ENCODE results near the gene MDFIC.

The MDFIC gene

DNA sequence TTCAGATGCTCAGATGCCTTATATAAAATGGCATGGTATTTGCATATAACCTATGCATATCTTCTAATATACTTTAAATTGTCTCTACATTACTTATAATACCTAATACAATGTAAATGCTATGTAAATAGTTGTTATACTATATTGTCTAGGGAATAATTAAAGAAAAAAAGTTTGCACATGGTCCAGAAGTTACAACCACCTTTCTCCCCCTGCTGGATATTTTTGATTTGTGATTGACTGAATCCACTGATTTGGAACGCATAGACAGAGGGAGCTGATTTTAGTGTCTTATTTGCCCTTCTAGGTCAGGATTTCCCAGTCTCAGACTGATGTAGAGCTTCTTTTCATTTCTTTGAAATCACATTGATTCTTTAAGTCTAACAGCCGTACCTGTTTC is 31.8 kb downstream of the MDFIC start:
- Mint-ChIP-seq H3K27ac (no peak overlapping the region), H3K4me3 (no peak overlapping the region), H3K36me3 (ENCODE audit: low read depth) (peaks cover 36% of the 10 kb centered on the region), H3K9me3 (no peaks in the 10 kb centered on the region), H3K4me1 (ENCODE audit: low read depth) (peaks cover 57% of the 10 kb centered on the region), H3K27me3 (no peaks in the 10 kb centered on the region)

DNA sequence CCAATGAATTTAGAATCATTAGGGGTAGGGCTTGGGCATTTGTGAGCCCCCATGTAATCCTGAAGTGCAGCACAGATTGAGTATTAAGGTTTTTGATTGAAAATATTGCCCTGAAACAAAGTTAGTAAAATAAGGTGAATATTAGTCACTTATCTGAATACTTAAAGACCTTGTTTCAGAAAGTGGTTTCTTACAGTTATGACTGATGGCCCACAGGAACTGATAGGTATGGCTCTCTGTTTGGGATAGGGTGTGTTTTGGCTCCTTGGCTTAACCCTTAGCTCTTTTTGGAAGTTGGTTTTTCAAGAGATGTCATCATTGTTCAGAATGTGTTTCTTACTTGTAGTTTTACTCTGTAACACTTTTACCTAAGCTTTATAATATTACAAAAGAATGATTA is 34.8 kb downstream of the MDFIC start:
- Mint-ChIP-seq H3K4me1 (ENCODE audit: low read depth) (peaks cover 64% of the 10 kb centered on the region), H3K27ac (no peak overlapping the region), H3K27me3 (no peaks in the 10 kb centered on the region), H3K36me3 (ENCODE audit: low read depth) (peaks cover 33% of the 10 kb centered on the region), H3K4me3 (no peak overlapping the region), H3K9me3 (no peaks in the 10 kb centered on the region)

DNA sequence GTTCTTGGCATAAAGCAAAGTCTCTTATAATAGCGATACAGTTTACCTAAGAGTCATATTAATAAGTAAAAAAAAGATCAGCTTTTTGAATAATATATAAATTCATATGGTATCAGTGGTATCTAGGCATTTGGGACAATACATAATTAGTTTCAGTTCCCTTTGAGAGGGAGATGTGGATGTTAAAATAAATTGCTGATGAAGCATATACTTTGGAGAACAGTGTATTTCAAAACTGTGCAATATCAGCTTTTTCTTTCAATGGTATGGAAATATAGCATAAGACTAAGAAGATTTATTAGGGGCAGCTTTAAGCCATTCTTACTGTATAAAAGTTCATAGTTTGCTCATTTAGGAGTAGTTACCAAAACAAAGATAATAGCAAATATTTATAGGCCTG is 35.5 kb downstream of the MDFIC start:
- no peak overlapping the region for H3K4me3 Mint-ChIP-seq
- no peak overlapping the region for H3K27ac Mint-ChIP-seq
- peaks cover 34% of the 10 kb centered on the region for H3K36me3 Mint-ChIP-seq (ENCODE audit: low read depth)
- H3K4me1 Mint-ChIP-seq (ENCODE audit: low read depth), result peaks cover 69% of the 10 kb centered on the region
- H3K27me3 Mint-ChIP-seq, result no peaks in the 10 kb centered on the region
- no peaks in the 10 kb centered on the region for H3K9me3 Mint-ChIP-seq

DNA sequence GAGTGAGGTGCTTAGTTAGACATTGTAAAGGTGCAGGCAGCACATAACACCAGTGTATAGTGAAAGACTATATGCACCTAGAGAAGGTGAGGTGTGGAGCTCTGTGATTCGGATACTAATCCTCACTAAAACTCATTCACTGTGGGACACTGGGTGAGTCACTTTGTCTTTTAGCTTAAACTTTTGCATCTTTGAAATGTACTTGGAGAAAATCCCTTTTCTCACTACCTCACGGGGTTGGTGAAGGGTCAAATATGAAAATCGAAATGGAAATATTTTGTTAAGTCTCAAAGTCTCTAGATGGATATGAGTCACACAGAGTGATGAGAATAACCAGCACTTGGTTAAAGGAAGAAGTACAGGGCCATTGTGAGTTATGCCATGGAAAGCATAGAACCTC is 38.0 kb downstream of the MDFIC start:
- Mint-ChIP-seq H3K4me3 (no peak overlapping the region), H3K27ac (peak overlapping the region; percentile 50), H3K36me3 (ENCODE audit: low read depth) (peaks cover 28% of the 10 kb centered on the region), H3K4me1 (ENCODE audit: low read depth) (peaks cover 66% of the 10 kb centered on the region), H3K27me3 (no peaks in the 10 kb centered on the region), H3K9me3 (no peaks in the 10 kb centered on the region)

DNA sequence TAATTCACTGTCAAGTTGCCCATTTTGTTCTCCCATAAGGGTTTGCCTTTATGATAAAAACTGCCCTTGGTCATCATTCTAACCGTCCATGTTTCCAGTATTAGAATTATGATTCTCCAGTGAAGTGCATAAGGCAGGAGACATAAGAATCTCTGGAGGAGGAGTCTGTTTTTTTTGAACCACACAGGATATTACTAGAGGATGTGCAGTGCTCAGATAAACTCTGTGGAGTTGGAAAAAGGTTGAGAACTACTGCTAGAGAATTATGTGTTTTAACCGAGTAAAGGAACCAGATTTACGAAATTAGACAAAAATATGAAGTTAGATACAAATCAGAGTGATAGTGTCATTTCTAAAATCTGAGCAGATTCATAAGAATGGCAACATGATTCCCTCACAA is 40.5 kb downstream of the MDFIC start:
- Mint-ChIP-seq H3K4me3 (no peak overlapping the region), H3K27ac (peak overlapping the region; percentile 4), H3K4me1 (ENCODE audit: low read depth) (peaks cover 59% of the 10 kb centered on the region), H3K27me3 (no peaks in the 10 kb centered on the region), H3K36me3 (ENCODE audit: low read depth) (peaks cover 38% of the 10 kb centered on the region), H3K9me3 (no peaks in the 10 kb centered on the region)

DNA sequence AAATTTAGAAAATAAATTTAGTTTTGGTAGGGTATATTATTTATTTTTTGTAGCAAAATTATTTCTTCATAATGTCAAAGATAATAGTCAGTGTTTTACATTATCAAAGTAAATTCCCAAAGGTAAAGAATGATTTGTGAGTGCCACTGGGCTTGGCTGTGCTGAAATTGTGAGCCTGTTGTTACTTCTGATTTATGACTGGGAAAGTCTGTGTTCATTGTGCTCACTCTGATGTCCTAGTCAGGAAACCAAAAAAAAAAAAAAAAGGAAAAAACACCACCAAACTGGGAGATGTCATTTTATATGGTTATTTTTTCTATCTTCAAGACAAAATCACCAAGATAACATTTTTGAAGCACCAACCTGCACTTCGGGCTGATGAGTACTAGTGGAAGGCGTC is 44.3 kb downstream of the MDFIC start:
- peaks cover 49% of the 10 kb centered on the region for H3K4me1 Mint-ChIP-seq (ENCODE audit: low read depth)
- H3K27me3 Mint-ChIP-seq, result no peaks in the 10 kb centered on the region
- no peak overlapping the region for H3K27ac Mint-ChIP-seq
- peaks cover 30% of the 10 kb centered on the region for H3K36me3 Mint-ChIP-seq (ENCODE audit: low read depth)
- H3K9me3 Mint-ChIP-seq, result no peaks in the 10 kb centered on the region
- no peak overlapping the region for H3K4me3 Mint-ChIP-seq

DNA sequence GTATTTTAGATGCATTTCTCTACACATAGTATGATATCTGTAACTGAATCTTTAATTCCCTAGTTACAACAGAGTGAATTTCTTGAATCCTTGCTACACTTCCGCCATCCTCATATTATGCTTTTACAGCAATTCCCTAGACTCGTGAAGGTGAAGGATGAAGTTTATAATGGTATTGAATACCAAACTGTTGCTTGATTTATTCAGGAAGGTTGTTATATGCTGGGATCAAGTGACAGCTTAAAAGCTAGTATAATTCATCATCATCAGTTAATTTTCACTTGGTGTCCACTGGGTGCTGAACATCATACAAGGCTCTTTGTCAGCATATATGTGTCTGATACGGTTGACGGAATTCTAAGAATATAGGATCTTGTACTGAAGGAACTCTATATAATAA is 47.2 kb downstream of the MDFIC start:
- Mint-ChIP-seq H3K9me3 (no peaks in the 10 kb centered on the region), H3K27me3 (no peaks in the 10 kb centered on the region), H3K36me3 (ENCODE audit: low read depth) (peaks cover 34% of the 10 kb centered on the region), H3K27ac (no peak overlapping the region), H3K4me1 (ENCODE audit: low read depth) (peaks cover 59% of the 10 kb centered on the region), H3K4me3 (no peak overlapping the region)

DNA sequence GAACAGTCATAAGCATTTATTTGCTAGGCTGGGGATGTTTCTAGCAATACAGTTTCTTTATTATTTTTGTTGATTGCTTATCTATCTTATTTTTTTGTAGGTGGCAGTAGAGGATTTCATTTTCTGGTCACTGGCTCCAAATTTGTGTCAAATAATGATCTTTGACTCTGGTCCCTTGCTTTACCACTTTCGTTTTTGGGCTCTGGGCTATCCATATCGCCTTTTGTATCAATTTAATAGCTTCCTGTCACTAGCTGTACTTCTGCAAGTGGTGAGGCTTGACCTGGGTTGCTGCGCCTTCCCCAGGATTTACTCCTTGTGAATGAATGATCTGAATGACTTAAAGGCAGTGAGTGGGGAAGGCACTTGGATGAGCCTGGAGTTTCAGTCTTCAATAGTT is 48.4 kb downstream of the MDFIC start:
- Mint-ChIP-seq H3K36me3 (ENCODE audit: low read depth) (peaks cover 31% of the 10 kb centered on the region), H3K4me3 (no peak overlapping the region), H3K4me1 (ENCODE audit: low read depth) (peaks cover 64% of the 10 kb centered on the region), H3K27ac (peak overlapping the region; percentile 26), H3K9me3 (no peaks in the 10 kb centered on the region), H3K27me3 (no peaks in the 10 kb centered on the region)

DNA sequence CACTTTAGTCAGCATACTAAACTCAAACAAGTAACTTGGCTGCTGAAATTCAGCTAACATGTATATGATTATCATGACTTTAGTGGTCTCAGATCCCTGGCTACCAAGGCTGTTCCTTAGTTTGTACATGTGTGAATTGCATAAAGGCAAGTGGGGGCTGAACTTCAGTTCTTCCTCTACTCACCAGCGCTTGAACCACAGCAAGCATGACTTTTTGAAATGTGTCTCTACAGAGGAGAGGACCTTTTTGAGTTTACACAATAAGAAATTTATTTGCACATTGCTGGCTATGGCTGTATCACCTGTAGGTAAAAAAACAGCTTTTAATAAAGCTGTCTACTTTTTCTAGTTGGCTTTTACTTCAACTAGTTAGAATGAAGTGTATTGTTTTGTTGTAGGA is 48.8 kb downstream of the MDFIC start:
- Mint-ChIP-seq H3K4me1 (ENCODE audit: low read depth) (peaks cover 64% of the 10 kb centered on the region), H3K27me3 (no peaks in the 10 kb centered on the region), H3K27ac (peak overlapping the region; percentile 26), H3K36me3 (ENCODE audit: low read depth) (peaks cover 29% of the 10 kb centered on the region), H3K4me3 (no peak overlapping the region), H3K9me3 (no peaks in the 10 kb centered on the region)

DNA sequence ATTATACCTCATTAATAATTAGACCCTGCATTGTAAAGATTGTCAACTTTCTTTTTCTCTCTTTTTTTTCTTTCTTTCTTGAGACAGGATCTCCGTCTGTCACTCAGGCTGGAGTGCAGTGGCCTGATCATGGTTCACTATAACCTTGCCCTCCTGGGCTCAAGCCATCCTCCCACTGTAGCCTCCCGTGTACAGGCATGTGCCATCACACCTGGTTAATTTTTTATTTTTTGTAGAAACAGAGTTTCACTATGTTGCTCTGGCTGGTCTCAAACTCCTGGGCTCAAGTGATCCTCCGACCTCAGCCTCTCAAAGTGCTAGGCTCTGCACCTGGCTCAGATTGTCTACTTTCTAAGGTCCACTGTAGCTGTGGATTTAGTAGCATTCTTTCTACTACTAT is 50.7 kb downstream of the MDFIC start:
- Mint-ChIP-seq H3K4me3 (no peak overlapping the region), H3K9me3 (no peaks in the 10 kb centered on the region), H3K27me3 (no peaks in the 10 kb centered on the region), H3K36me3 (ENCODE audit: low read depth) (peaks cover 27% of the 10 kb centered on the region), H3K4me1 (ENCODE audit: low read depth) (peaks cover 57% of the 10 kb centered on the region), H3K27ac (no peak overlapping the region)

DNA sequence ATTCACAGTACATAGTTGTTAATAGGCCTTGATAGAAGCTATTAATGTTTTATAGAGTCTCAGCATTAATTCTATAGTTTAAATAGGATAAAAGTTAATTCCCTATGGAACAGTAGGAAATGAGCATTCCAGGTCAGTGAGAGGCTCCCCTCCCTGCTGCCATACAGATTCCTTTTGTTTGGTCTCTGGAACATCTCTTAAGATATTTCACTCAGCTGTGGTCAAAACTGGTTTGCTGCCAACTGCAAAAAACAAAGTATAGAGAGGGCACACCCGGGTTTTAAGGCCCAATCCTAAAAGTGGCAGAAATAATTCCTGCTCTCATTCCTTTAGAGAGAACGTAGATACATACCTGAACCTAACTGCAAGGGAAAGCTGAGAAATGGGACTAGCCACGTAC is 51.3 kb downstream of the MDFIC start:
- peaks cover 59% of the 10 kb centered on the region for H3K4me1 Mint-ChIP-seq (ENCODE audit: low read depth)
- H3K36me3 Mint-ChIP-seq (ENCODE audit: low read depth), result peaks cover 30% of the 10 kb centered on the region
- H3K9me3 Mint-ChIP-seq, result no peaks in the 10 kb centered on the region

DNA sequence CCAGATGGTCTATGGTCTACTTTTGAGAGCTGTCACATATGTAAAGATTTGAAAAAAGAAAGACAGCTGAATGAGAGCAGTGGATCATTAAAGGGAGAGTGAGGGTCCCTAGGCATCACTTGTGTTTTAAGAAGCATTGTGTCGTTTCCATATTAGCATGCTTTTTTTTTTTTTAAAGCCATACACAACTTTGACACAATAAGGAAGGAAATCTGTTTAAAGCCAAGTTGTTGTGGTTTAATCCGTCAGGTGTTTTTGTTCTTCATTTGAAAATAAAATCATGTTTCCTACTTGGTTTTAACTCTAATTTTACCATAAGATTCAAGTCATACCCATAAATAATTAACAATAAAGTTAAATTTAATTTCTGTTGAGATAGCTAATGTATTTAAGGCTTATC is 53.5 kb downstream of the MDFIC start:
- no peaks in the 10 kb centered on the region for H3K9me3 Mint-ChIP-seq
- no peak overlapping the region for H3K27ac Mint-ChIP-seq
- H3K27me3 Mint-ChIP-seq, result no peaks in the 10 kb centered on the region
- peaks cover 39% of the 10 kb centered on the region for H3K36me3 Mint-ChIP-seq (ENCODE audit: low read depth)
- H3K4me3 Mint-ChIP-seq, result no peak overlapping the region
- peaks cover 56% of the 10 kb centered on the region for H3K4me1 Mint-ChIP-seq (ENCODE audit: low read depth)

More for the DNA sequence above, 51.3 kb downstream of the MDFIC start:
- Mint-ChIP-seq H3K27me3 (no peaks in the 10 kb centered on the region), H3K27ac (no peak overlapping the region), H3K4me3 (no peak overlapping the region)

DNA sequence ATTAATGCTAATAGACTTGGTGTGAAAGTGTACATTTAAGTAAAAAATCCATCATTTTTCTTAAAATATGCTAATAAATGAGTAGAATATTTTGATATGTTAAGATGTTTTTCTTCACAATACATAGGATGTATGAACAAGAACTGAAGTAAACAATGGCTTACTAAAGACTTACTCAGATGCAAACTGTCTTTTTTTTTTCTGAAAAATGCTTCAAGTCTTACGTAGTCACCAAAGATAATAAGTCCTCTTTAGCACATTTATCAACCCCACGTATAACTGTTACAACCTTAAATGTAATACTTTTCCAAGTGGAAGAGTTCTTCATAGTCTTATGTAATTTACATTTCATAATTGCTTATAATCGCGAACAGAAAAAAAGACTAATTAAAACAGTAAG is 54.8 kb downstream of the MDFIC start:
- Mint-ChIP-seq H3K4me3 (no peak overlapping the region), H3K27me3 (no peaks in the 10 kb centered on the region), H3K4me1 (ENCODE audit: low read depth) (peaks cover 48% of the 10 kb centered on the region), H3K27ac (no peak overlapping the region), H3K9me3 (no peaks in the 10 kb centered on the region), H3K36me3 (ENCODE audit: low read depth) (peaks cover 47% of the 10 kb centered on the region)

DNA sequence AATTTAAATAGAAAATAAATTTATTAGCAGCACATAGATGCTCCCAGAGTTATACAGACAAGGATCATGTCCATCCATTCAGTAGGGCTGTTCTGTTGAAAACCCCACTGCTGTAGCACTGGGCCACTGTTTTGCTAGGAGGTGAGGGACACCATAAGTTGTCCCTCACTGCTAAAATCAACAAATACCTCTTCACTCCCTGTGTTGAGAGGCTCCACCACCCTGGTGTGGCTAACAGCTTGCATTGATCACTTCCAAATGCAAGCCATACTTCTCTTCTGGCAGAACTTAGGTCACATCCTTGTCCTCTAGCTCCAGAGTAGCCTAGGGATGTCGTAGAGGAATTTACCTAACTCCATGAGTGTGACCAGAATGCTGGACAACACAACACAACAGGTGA is 55.4 kb downstream of the MDFIC start:
- peaks cover 47% of the 10 kb centered on the region for H3K4me1 Mint-ChIP-seq (ENCODE audit: low read depth)
- H3K9me3 Mint-ChIP-seq, result no peaks in the 10 kb centered on the region
- H3K4me3 Mint-ChIP-seq, result no peak overlapping the region
- H3K27ac Mint-ChIP-seq, result no peak overlapping the region
- H3K36me3 Mint-ChIP-seq (ENCODE audit: low read depth), result peaks cover 53% of the 10 kb centered on the region
- H3K27me3 Mint-ChIP-seq, result no peaks in the 10 kb centered on the region

DNA sequence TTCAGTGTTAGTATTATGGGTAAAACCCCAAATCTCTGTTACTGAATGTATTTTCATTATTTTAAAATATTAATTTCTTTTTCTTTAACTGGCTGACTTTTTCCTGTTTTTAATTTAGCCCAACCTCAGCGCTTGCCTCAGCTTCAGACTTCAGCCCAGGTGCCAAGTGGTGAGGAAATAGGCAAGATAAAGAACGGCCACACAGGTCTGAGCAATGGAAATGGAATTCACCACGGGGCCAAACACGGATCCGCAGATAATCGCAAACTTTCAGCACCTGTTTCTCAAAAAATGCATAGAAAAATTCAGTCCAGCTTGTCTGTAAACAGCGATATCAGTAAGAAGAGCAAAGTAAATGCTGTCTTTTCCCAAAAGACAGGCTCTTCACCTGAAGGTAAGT is 57.5 kb downstream of the MDFIC start:
- H3K36me3 Mint-ChIP-seq (ENCODE audit: low read depth), result peaks cover 58% of the 10 kb centered on the region
- no peak overlapping the region for H3K4me3 Mint-ChIP-seq
- H3K27me3 Mint-ChIP-seq, result no peaks in the 10 kb centered on the region

DNA sequence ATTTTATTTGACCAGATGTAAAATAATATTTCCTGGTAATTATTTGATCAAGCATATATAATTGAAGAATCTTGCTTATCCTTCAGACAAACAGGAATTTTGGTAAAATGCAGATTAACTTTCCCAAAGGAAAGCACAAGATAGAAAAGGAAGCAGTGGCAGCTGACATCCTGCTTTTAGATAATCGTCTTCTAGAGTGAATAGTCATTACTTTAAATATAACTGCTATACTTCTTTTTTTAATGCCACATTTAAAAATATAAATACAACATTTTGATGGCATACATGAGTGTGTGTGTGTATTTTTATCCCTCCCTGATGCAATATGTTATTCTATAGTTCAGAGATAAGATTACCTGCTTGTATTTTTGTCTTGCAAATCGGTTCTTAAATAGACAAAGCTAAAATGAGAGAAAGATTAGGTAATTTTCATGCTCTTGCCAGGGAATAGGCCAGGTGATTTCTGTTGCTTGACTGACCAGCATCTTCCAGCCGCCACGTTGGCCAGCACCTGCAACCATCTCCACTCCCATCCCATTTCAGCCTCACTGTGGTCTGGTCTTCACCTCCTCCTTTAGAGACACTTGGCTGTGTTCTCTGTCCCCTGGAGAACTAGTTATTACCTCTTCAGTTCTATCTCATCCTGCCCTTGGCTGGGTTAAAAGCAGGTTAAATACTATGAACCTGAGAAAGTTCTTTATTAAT is 58.1 kb downstream of the MDFIC start:
- Mint-ChIP-seq H3K36me3 (ENCODE audit: low read depth) (peaks cover 60% of the 10 kb centered on the region), H3K27ac (no peak overlapping the region), H3K4me3 (no peak overlapping the region), H3K27me3 (no peaks in the 10 kb centered on the region), H3K4me1 (ENCODE audit: low read depth) (peaks cover 22% of the 10 kb centered on the region), H3K9me3 (no peaks in the 10 kb centered on the region)

More for the DNA sequence above, 57.5 kb downstream of the MDFIC start:
- Mint-ChIP-seq H3K9me3 (no peaks in the 10 kb centered on the region), H3K4me1 (ENCODE audit: low read depth) (peaks cover 28% of the 10 kb centered on the region), H3K27ac (no peak overlapping the region)
